HK-2 (cell line): ENCODE measurements around the gene PCDHGB4.
"Not testable (repeated sequence)": the region's sequence is repeated elsewhere in the genome, so short reads cannot be mapped to it uniquely, and the experiment has no call there.

Source experiments
- DNase-seq: peaks from one replicate; pipeline ENCODE4 v3.0.0-alpha.2; 2018; ENCODE audit not compliant: unreplicated experiment

Gene PCDHGB4

DNA sequence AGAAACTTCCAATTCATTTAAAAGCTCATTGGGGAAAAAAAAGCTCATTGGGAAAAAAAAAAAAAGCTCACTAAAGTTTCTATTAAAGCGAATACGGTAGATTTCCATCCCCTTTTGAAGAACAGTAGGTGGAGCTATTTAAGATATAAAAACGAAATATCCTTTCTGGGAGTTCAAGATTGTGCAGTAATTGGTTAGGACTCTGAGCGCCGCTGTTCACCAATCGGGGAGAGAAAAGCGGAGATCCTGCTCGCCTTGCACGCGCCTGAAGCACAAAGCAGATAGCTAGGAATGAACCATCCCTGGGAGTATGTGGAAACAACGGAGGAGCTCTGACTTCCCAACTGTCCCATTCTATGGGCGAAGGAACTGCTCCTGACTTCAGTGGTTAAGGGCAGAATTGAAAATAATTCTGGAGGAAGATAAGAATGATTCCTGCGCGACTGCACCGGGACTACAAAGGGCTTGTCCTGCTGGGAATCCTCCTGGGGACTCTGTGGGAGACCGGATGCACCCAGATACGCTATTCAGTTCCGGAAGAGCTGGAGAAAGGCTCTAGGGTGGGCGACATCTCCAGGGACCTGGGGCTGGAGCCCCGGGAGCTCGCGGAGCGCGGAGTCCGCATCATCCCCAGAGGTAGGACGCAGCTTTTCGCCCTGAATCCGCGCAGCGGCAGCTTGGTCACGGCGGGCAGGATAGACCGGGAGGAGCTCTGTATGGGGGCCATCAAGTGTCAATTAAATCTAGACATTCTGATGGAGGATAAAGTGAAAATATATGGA, 43.0 kb downstream of the PCDHGB4 start, which contains the start of gene PCDHGA12:
TSS of gene PCDHGA12 (plus strand) at position 176 of the 782 bp plus-strand sequence. CDS start at position 429, 253 bp downstream.
- DNase-seq = no peak

DNA sequence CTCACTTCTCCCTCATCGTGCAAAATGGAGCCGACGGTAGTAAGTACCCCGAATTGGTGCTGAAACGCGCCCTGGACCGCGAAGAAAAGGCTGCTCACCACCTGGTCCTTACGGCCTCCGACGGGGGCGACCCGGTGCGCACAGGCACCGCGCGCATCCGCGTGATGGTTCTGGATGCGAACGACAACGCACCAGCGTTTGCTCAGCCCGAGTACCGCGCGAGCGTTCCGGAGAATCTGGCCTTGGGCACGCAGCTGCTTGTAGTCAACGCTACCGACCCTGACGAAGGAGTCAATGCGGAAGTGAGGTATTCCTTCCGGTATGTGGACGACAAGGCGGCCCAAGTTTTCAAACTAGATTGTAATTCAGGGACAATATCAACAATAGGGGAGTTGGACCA, 43.8 kb downstream of the PCDHGB4 start:
- DNase-seq = no peak

DNA sequence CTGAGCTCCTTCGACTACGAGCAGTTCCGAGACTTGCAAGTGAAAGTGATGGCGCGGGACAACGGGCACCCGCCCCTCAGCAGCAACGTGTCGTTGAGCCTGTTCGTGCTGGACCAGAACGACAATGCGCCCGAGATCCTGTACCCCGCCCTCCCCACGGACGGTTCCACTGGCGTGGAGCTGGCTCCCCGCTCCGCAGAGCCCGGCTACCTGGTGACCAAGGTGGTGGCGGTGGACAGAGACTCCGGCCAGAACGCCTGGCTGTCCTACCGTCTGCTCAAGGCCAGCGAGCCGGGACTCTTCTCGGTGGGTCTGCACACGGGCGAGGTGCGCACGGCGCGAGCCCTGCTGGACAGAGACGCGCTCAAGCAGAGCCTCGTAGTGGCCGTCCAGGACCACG, 44.8 kb downstream of the PCDHGB4 start:
- not testable (repeated sequence) for DNase-seq

DNA sequence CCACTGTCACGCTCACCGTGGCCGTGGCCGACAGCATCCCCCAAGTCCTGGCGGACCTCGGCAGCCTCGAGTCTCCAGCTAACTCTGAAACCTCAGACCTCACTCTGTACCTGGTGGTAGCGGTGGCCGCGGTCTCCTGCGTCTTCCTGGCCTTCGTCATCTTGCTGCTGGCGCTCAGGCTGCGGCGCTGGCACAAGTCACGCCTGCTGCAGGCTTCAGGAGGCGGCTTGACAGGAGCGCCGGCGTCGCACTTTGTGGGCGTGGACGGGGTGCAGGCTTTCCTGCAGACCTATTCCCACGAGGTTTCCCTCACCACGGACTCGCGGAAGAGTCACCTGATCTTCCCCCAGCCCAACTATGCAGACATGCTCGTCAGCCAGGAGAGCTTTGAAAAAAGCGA, 45.2 kb downstream of the PCDHGB4 start:
- DNase-seq = not testable (repeated sequence)

DNA sequence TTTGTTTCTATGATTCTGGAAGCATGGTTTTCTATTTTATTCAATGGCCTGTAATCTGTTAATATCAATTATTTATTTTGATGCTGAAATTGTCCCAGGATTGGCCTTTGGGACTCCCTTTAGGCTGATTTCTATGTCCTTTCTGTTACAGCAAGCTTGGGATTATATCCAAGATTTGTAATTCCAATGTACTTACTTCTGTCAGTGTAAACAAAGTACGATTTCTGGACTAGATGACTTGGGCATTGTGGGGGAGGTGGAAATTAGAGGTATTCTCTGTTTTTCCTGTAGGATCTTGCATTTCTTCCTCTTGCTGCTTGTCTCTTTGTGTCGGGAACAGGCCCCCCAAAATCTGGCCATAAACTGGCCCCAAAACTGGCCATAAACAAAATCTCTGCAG, 46.5 kb downstream of the PCDHGB4 start:
- DNase-seq = no peak

DNA sequence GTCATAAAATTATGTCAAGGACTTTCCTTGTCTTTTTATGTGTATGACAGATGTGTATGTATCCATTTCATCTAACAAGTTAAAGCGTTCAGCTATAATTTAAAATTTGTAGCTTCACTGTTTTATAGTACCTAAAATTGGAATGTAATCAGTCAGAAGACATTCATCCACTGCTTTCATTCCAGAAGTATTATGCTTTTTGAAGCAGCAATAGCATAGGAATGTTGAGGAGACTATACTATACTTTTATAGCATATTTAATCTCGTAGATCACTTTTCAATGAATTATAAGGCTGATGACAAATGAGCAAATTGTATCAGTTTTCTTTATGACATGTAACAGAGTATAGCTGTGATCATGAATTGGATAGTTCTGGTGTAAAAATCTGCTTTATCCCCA, 49.7 kb downstream of the PCDHGB4 start:
- no peak for DNase-seq

DNA sequence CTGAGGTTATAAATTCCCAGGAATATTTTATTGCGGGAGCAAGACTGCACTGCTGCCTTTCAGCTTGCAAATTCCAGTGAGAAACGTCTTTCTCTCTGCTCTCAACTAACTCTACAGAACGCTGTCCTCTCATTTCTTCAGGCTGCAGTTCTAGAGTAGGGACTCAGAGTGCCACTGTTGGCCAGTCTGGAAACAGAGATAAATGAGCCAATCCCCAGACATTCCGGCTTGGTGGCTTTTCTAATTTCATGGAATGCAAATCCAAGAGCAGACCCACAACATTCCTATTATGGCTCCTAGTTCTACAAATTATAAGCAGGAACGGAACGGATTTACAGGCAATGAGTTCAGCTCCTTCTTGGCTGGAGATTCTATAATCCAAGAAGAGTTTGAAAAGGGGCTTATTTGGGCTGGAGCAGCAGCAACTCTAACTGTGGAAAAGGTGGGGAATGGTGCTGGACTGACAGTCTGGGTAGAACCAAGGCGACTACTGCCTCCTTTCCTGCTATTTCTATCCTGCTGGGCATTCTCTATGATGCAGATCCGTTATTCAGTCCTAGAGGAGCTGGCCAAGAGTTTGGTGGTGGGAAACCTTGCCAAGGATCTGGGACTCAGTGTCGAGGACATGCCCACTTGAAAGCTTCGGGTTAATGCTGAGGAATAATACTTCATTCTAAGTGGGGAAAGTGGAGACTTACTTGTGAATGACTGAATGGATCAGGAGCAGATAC, 52.1 kb downstream of the PCDHGB4 start:
- no peak for DNase-seq
